GM19463 (cell line): ENCODE measurements around the gene BRD3.

ENCODE experiments used
- ATAC-seq: cut with Tn5 transposase; IDR thresholded peaks from one replicate; pipeline ENCODE4 v1.9.1; 2021; ENCODE audit warnings: mild to moderate bottlenecking, moderate library complexity; ENCODE audit not compliant: unreplicated experiment

Gene BRD3

GRCh38 chr9:134040176-134040565 lies 27.7 kb downstream of the BRD3 start:
- ATAC-seq: no peak

DNA sequence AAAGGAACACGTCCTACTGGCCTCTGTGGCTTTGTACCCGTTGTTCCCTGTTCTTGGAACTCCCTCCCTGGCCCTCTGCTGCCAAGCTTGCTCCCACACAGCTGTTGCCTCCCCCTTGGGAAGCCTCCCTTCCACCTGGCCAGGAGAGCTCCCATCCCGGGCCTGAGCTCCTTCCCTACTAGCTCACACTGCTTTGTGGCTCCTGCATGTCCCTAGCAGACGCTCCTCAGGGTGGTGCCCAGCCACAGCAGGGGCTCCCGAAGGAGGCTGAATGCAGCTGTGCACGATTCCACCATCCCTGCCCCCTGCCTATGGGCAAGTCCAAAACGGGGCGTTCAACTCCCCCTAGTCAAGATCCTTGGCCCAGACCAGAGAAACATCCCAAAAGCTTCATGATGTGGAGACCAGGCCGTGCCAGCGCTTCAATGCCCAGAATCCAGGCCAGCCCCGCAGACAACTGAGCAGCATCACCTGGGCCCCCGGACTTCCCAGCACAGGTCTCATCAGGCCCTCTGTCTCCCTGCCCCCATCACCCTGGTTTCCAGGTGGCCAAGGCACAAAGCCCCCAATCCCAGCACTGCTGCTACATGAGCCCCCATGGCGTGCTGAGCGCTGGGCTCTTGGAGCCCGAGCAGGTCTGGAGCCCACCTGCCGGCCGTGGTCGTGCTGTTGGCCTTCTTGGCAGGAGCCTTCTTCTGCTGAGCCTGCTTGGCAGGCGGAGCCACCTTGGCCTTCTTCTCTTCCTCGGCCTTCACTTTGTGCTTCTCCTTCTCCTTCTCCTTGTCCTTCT lies 28.2 kb downstream of the BRD3 start:
- ATAC-seq: no peak

- no peak for ATAC-seq
These were observed 30.2 kb downstream of the BRD3 start for GRCh38 chr9:134037641-134038040.

DNA sequence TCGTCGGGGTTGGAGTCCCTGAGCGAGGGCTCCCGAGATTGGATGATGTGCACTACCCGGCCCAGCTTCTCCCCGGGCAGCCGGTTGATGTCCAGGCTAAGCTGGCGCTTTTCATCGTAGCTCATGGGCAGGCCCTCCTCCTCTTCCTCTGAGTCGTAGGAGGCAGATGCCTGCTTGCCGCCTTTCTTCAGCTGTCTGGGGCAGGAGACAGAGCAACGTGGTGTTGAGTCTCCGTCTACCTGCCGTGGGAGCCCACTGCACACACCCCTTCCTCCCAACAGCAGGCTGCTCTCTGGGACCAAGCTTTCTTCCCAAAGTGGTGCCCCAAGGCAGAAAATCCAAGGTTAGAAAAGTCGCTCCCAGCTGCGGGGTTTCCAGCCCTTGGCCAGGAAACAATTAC lies 31.7 kb downstream of the BRD3 start:
- ATAC-seq: no peak

DNA sequence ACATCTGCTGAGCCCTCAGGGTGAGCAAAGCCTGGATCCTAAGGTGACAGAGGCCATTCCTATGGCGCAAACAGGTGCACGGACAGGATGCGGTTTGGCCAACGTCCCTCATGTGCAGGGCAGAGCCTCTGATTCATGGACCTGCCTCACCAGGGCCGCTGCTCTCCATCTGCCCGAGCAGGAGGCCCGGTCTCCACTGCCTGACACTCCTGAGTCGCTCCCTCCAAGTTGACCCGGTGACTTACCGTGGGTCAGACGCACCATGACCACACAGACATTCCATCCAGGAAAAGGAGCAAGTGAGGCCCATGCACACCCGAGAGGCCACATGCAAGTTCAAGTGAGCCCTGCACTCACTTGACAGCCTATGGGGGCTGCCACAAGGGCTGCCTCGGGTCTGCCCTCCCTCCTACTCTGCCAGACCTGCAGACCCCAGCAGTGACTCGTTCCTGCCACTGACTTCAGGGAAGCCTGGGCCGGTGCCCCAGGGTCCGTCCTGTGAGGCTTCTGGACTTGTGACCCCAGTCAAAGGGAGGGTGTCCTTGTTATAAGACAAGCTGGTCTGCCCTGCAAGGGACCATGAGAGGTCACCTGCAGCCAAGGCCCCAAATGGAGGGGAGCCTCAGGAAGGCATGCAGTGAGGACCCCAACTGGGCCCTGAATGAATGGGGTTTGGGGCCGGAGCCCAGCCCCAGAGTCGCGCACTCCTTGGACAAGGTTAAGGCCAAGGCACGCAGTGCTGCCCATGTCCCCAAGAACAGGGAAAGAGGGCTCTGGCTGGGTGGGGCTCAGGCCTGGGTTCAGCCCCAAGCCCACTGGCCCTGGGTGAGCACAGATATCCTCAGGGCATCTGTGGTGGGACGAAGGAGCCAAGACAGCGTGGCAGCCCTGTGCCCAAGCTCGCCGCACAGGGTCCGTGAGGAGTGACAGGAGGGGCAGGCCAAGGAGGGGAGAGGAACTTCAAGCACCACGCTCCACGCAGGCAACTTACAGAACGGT lies 32.5 kb downstream of the BRD3 start:
- ATAC-seq: no peak

DNA sequence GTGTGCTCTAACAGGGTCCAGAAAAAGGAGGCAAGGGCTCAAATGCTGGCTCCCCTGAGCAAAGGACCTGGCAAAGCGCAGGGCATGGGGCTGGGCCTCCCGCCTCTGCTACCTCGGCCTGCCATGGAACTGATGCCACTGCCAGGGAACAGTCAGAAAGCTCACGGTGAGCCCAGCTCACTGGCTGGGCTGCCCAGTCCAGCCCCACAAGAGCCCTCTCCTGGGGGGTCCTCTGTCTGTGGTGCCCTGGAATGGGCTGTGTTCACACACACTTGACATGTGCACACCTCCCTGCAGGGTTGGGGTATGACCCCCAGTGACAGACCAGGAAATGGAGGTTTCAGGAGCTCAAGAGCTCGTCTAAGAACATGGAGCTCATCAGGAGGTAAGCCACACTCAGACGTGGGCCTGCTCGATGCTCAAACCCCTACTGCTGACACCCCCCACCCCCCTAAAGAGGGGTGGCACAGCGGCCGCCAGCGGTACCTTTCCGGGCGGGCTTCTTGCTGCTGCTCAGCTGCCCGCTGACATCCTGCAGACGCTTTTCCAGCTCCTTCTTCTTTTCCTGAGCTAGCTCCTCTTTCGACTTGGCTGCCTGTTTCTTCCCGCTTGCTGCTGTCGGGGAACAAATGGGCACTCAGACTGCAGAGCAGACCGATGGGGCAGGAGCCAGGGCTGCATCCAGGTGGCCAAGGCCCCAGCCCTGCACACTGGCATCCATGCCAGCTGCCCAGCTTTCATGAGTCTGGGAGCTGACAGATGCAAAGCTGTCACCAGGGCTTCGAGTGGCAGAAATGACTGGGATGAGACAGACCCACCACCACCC lies 33.4 kb downstream of the BRD3 start:
- ATAC-seq: no peak

DNA sequence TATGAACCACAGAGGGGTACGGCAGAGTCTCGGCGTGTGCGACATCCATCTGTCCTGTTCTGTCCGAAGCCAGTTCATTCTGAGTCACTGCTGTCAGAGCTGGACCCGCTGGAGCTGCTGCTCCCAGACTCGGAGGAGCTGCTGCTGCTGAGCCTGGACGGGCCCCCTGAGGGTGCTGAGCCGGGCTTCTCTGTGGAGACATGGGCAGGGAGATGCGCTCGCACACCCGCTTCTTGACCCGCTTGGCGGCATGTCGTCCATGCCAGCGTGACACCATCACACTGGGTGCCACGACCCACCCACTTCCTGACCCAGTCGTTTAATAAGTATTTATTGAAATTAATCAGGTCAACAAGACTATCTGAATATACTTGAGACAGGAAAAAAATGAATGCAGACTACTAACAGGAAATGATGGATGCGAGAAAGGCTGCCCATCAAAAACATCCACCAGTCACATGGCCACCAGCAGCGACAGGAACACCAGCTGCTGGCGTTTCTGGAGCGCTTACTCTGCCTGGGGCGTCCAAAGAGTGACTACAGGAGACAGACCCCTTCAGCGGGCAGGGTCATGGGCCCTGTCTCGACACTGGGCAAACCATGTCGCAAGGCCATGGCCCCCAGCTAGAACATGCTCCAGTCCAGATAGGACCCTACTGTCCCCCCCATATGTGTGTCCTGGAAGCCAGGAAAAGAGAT lies 34.2 kb downstream of the BRD3 start:
- no peak for ATAC-seq

GRCh38 chr9:134032456-134033222 lies 35.2 kb downstream of the BRD3 start:
- ATAC-seq: no peak

- no peak for ATAC-seq
These were observed 36.0 kb downstream of the BRD3 start for GRCh38 chr9:134031783-134032182.

DNA sequence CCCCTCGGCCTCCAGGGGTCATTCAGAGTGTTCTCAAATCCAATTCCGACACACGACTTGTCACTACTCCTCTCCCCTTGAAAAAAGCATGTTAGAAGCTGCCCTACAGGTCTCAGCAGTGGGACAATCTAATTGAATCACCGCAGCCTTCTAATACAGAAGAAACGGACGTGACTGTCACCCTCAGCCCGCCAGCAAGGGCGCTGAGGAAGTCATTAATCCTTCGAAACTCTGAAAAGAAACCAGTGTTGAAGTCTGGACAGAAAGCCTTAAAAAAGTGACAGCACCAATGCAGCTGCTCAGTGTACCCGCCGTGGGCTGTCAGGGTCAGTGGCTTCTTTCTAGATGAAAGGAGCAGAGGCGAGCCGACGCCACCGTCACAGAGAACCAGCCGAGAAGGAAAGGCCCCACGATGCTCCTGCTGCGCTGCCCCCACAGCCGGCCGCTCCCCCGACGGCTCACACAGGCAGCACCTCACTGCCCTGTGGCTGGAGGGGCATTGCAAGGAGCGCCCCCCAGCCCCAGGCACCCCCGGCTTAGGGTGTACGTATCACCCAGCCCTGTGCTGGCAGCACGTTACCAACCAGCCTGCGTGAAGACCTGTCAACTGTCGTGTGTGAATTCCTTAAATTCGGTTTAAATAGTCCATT lies 36.9 kb downstream of the BRD3 start:
- ATAC-seq: no peak

DNA sequence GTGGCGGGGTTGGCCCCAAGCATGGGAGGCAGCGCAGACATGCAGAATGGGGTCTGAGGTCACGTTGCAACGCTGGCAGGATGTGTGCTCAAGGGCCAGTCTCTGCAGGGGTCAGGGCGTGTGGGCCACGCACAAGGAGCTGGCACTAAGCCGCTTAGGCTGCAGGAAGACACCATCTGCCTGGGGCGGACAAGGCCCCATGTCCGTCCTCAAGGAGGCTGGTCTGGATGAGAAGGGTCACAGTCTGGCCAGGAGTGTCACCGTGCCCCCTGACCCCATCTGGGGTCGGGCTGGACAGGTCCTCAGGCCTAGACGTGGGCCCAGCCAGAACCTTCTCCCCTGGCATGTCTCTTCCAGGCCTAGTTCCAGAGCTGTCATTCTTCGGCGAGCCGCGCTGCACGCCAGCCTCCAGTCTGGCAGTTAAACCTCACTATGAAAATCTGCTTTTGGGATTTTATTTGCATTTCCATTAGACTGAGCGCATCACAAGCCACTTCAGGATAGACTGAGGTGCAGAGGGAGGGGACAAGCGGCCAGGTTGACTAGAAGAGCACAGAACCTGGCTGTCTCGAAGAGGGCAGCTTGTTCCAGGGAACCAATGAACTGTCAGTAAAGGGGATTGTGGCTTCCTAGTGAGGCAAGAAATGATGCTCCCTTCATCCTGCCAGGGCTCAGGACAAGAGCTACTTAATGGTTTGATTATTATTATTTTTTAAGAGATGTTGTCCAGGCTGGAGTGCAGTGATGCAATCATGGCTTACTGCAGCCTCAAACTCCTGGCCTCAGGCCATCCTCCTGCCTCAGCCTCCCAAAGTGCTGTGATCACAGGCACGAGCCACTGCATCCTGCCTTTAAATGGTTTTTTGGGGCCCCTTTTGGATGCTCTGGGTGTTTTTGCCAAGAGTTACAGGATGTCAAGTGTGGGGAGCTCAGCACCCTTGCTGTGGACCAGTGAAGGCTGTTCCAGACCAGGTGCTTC lies 38.3 kb downstream of the BRD3 start:
- ATAC-seq: no peak

DNA sequence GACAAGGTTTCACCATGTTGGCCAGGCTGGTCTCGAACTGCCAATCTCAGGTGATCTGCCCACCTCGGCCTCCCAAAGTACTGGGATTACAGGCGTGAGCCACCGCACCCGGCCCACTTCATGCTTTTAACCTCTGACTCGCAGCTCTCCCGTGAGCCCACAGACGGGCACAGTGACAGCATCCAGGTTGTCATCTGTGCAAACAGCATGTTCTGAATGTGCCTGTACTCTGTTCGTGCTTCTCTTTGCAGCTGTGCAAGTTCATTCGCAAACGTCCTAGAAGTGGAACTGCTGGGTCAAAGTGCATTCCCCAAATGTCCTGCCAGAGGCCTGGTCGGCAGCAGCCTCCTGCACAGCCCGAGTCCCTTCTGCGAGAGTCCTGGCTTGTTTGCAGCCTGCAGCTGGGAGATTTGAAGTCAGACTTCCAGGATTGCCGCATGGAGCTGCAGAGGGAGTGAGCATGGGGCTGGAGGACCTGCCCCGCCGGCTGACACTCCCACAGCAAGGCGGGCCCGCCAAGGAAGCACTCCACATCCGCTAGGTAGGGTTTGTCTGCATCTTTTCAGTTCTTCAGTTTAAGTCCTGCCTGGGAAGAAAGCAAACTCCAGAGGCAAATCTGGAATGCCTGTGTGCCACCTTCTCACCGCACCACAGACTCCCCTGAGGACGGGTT lies 39.1 kb downstream of the BRD3 start:
- no peak for ATAC-seq

- ATAC-seq: no peak
These were observed 39.8 kb downstream of the BRD3 start for GRCh38 chr9:134028076-134028475.

DNA sequence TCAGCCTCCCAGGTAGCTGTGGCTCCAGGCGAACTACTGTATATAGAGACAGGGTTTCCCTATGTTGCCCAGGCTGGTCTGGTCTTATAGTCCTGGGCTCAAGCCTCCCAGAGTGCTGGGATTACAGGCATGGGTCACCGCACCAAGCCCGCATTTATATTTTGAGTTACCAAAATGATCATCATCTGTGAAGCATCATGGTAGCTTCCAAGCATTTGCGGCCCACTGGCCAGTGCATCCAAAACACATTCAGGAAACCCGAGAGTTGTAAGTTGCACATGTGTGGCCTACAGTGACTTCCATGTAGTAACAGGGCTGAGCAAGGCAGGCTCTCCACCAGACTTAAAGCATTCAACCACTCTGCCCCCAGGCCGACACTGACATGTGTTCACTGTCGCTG lies 40.3 kb downstream of the BRD3 start:
- no peak for ATAC-seq

- no peak for ATAC-seq
These were observed 40.8 kb downstream of the BRD3 start for GRCh38 chr9:134026981-134027380.

DNA sequence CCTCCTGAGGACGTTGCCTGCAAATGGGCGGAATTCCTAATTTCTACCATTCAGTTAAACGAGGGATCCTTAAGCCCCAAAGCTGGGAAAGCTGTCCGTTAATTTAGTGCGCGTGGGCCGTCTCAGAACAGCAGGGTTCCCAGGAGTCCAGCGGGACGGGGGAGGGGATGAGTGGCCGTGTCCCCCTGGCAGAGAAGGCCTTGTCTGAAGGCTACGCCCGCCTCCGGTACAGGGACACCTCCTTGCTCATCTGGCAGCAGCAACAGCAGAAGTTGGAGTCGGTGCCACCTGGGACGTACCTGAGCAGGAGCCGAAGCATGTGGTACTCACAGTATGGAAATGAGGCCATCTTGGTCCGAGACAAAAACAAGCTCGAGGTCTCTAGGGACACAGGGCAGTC lies 41.2 kb downstream of the BRD3 start:
- no peak for ATAC-seq
